ENCODE results near the gene KRT4. TPM values are rescaled to one million over a fixed set of nuclear protein-coding genes. Genes with fewer than 3 reads are reported as not detected.

Gene KRT4
- total RNA-seq, 1 donor from 2014 or later, result not detected

DNA sequence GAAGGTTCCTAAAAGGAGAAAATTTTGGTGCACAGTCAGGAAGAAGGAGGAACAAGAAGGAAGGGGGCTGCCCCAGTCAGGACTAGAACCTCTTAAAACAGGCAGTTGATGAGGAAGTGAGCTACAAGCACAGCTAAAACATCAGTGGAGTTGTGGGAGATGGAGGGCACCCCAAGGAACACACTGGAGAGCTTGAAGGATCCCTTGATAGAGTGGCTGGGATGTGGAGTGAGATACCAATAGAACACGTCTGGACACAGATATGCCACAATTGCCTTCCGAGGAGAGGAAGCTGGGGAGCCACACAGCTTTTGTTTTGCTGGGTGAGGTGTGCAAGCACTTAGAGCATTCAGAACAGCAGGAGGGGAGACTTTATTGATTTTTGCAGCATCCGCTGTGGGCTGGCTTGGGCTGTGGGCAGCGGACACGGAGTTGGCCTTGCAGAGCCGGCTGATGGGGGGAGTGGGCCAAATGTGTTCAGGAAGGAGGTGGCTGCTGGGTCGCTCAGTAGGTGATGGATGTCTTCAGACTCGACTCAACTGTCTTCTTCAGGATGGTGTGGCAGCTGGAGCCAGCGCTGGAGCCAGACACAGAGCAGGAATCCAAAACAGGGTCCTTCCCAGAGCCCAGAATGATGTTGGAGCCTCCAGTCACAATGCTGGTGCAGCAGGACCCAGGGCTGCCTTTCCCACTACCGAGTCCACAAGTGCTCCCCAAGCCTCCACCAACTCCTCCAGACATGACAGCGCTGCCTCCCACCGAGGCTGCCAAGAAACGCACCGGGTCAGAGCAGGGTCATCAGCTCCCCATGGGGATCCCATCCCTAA lies 24.9 kb upstream of the KRT4 start:
- Mint-ChIP-seq H3K4me3 (no peak overlapping the region), H3K27ac (ENCODE audit: unreplicated experiment) (no peak overlapping the region)
- TF ChIP-seq CTCF (conservative IDR thresholded peaks at IDR 0.05), result no peak

GRCh38 chr12:52837781-52838608 lies 24.1 kb upstream of the KRT4 start:
- no peak for DNase-seq (ENCODE audit: low read depth, low spot score)
- Mint-ChIP-seq H3K36me3 (ENCODE audit: low read depth) (no peaks in the 10 kb centered on the region), H3K9me3 (no peaks in the 10 kb centered on the region), H3K27ac (ENCODE audit: unreplicated experiment) (no peak overlapping the region), H3K4me1 (peaks cover 7% of the 10 kb centered on the region), H3K27me3 (ENCODE audit: low read depth) (peaks cover 28% of the 10 kb centered on the region), H3K4me3 (no peak overlapping the region)
- TF ChIP-seq CTCF (conservative IDR thresholded peaks at IDR 0.05), result no peak

More for the DNA sequence above, 24.9 kb upstream of the KRT4 start:
- peaks cover 28% of the 10 kb centered on the region for H3K27me3 Mint-ChIP-seq (ENCODE audit: low read depth)
- H3K9me3 Mint-ChIP-seq, result no peaks in the 10 kb centered on the region
- peaks cover 4% of the 10 kb centered on the region for H3K4me1 Mint-ChIP-seq
- H3K36me3 Mint-ChIP-seq (ENCODE audit: low read depth), result no peaks in the 10 kb centered on the region
- DNase-seq (ENCODE audit: low read depth, low spot score), result no peak

DNA sequence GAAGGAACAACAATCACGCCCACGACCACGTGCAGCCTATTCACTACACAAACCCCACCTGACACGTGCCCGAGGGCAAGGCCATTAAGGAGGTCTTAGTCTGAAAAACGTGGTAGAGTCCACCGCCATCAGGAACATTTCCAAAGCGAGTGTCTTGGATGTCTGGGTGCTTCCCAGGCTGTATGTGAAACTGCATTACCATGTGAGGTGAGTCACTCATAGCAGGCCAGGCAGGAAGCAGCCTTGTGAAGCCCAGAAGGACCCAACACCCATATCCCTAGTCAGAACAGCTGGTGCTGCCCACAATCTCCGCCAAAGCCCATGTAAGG lies 23.5 kb upstream of the KRT4 start:
- no peak for TF ChIP-seq CTCF (conservative IDR thresholded peaks at IDR 0.05)
- Mint-ChIP-seq H3K9me3 (no peaks in the 10 kb centered on the region), H3K27me3 (ENCODE audit: low read depth) (peaks cover 27% of the 10 kb centered on the region), H3K4me1 (peaks cover 10% of the 10 kb centered on the region), H3K4me3 (no peak overlapping the region), H3K36me3 (ENCODE audit: low read depth) (no peaks in the 10 kb centered on the region), H3K27ac (ENCODE audit: unreplicated experiment) (no peak overlapping the region)
- no peak for DNase-seq (ENCODE audit: low read depth, low spot score)

GRCh38 chr12:52836491-52837412 lies 22.8 kb upstream of the KRT4 start:
- H3K9me3 Mint-ChIP-seq, result no peaks in the 10 kb centered on the region
- no peaks in the 10 kb centered on the region for H3K36me3 Mint-ChIP-seq (ENCODE audit: low read depth)
- no peak overlapping the region for H3K27ac Mint-ChIP-seq (ENCODE audit: unreplicated experiment)
- TF ChIP-seq CTCF (conservative IDR thresholded peaks at IDR 0.05), result no peak
- H3K27me3 Mint-ChIP-seq (ENCODE audit: low read depth), result peaks cover 24% of the 10 kb centered on the region
- peaks cover 10% of the 10 kb centered on the region for H3K4me1 Mint-ChIP-seq
- no peak overlapping the region for H3K4me3 Mint-ChIP-seq
- DNase-seq (ENCODE audit: low read depth, low spot score), result no peak

DNA sequence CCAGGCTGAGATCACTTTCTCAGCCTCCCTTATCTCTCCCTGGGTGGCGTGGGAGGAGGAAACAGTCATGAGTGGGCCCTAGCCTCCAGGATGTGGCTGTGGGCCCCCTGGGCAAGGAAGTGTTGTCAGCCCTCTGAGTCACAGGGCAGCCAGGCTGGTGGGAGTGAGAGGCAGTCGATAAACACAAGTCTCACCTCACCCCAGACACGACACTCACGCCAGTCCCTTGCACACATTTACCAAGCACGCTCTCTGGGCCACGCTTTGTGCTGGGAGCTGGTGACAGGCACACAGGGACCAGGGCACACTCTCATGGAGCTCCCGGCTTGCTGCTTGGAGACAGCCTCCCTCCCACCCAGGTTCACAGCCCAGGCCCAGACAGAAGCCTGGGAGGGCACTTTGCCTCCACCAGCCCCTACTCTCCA lies 22.1 kb upstream of the KRT4 start:
- DNase-seq (ENCODE audit: low read depth, low spot score), result no peak
- no peak for TF ChIP-seq CTCF (conservative IDR thresholded peaks at IDR 0.05)
- Mint-ChIP-seq H3K4me1 (peaks cover 10% of the 10 kb centered on the region), H3K9me3 (no peaks in the 10 kb centered on the region), H3K36me3 (ENCODE audit: low read depth) (no peaks in the 10 kb centered on the region), H3K27ac (ENCODE audit: unreplicated experiment) (no peak overlapping the region), H3K27me3 (ENCODE audit: low read depth) (peaks cover 21% of the 10 kb centered on the region), H3K4me3 (no peak overlapping the region)
